GM21619 (cell line): ENCODE results near the gene TTR.

Experiments used
- ATAC-seq: cut with Tn5 transposase; IDR thresholded peaks from one replicate; pipeline ENCODE4 v1.9.1; 2021; ENCODE audit not compliant: unreplicated experiment

Gene TTR

DNA sequence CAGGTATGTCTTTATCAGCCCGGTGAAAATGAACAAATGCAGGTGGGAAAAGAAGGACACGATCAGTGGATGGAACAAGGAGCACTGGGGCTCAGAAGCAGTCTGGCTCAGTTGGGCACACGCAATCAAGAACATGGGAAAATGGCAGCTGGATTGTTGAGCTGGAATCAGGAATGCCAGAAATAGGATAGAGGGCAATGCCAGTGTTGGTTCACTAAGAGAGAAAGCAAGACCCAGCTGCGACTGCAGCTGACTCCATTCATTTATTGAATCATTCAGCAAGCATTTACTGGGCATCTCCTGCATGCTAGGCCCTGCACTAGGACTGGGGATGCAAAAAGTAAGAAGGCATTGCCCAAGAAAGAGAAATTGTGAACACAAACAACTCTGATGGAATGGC is 13.6 kb upstream of the TTR start:
- no peak for ATAC-seq

DNA sequence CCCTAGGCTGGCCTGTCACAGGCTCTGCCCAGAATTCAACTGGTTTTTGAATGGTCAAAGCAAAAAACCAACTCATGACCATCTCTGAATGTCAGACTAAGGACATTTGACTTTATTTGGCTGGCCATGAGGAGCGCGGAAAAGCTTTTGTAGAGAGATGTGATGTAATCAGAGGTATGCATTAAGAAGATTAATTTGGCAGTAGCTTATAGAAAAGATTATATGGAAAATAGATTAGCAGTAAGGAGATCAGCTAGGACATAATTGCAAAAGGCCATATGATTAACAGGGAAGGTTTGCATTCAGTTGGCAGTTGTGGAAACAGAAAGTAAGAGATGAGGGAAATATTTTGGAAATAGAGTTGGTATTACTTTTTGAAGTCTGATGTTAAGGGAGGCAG is 12.3 kb upstream of the TTR start:
- ATAC-seq = no peak

DNA sequence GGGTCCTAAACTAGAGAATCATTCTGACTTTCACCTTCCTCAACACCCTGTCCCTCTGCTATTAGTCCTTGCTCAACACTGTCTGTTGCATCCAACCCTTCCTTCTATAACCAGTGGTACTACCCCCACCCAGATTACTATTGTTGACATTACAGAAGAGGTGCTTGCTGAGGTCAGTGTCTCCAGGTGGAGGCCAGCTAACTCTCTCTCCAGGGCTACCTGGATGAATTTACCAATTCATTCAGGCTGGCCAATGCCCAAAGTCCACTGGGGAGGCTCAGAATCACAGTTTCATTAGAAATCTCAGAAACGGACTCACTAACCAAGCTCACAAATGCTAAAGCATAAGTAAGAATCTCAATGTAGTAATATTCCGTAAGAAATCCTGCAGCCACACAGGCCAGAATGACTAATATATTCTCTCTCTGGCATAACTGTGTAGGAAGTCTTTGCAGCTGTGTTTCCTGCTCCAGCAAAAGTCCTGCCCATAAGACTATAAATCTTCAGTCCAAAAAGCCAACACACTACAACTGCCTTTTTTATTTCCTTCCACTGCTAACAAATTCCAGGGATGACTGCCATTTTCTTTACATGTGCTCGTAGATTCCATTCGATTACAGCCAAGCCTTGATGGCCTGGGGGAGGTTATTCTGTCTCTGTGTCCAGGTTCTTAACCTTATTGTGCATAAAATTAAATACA is 10.0 kb upstream of the TTR start:
- no peak for ATAC-seq

DNA sequence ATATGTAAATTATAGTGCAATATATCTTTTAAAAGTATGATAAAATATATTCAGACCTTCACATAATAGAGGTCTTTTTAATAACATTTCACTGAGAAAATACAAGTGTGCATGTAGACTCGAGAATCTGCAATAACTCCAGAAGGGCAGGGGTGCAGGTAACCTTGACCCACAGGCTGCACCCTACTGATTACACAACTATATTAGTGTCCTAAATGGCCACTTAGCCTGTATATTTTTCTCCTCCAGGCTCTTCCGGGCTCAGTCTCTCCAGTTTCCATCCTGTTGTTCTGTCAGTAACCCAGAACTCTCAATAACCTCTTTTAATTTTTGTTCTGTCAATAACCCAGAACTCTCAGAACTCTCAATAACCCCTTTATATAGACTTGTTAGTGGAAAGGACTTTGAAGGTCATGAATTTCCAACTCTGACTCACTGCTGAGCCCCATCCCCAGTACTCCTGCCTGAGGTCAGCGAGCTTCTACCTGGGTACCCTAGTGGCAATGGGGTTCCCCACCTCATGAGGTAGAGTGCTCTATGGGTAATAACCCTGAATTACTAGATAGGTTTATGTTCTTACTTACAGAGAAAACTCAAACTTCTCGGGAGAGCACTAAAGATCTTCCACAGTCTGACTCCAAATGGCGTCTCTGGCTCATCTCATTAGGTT is 8.4 kb upstream of the TTR start:
- no peak for ATAC-seq

DNA sequence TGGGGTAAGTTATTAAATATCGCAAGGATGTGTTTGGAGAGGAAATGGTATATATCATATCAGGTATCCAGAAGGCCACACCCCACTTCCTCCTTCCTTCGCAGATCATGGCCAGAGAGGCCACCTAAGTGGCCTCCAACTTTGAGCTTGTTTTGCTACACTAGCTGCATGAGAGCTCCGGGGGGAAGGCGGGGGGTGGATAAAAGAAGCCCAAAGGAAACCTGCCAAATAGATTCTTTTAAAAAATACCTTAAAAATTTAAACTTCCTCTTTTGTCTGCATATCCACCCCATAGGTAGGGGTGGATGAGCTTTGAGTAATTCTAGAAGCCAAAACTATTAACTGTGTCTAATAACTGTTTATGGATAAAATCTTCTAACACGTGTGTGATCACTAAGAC is 5.7 kb upstream of the TTR start:
- no peak for ATAC-seq

DNA sequence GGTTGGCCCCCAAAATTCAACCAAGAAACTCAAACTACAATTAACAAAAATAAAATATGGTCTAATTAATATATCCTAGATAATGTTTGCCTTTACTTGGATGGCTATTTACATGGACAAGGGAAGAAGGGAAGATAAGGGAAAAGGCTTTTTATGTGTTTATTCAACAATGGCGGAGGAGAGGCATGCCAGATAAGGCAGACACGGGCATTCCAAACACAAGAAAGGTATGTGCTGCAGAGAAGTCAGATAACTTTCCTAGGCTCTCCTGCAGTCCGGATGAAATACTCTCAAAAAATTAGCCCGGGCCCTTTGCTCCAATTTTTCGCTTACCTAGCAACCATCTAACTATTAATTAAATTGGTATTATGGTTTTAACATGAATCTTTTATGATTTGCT is 5.1 kb upstream of the TTR start:
- no peak for ATAC-seq

- no peak for ATAC-seq
These were observed 4.1 kb upstream of the TTR start for GRCh38 chr18:31587529-31587928.

DNA sequence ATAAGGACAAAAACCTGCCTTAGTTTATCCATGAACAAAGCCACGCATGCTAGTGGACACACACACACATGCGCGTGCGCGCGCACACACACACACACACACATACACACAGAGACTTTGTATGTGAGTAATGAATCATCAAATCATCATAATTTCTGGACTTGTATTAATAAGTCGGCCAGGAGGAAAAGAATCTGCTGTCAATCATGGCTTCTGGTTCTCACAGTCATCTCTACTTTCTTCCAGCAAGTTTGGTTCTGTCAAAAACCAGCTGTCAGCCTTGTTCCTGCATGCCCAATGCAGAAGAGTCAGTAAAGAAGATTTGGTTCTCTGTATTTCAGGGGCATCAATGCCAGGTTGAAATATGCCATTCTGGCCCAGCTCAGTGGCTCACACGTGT is 1.1 kb upstream of the TTR start:
- ATAC-seq = no peak

DNA sequence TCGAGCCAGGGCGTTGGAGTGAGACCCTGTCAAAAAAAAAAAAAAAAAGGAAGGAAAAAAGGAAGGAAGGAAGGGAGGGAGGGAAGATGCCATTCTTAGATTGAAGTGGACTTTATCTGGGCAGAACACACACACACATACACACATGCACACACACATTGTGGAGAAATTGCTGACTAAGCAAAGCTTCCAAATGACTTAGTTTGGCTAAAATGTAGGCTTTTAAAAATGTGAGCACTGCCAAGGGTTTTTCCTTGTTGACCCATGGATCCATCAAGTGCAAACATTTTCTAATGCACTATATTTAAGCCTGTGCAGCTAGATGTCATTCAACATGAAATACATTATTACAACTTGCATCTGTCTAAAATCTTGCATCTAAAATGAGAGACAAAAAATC is 564 bp upstream of the TTR start:
- no peak for ATAC-seq

DNA sequence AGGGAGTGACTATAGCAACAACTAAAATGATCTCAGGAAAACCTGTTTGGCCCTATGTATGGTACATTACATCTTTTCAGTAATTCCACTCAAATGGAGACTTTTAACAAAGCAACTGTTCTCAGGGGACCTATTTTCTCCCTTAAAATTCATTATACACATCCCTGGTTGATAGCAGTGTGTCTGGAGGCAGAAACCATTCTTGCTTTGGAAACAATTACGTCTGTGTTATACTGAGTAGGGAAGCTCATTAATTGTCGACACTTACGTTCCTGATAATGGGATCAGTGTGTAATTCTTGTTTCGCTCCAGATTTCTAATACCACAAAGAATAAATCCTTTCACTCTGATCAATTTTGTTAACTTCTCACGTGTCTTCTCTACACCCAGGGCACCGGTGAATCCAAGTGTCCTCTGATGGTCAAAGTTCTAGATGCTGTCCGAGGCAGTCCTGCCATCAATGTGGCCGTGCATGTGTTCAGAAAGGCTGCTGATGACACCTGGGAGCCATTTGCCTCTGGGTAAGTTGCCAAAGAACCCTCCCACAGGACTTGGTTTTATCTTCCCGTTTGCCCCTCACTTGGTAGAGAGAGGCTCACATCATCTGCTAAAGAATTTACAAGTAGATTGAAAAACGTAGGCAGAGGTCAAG is 955 bp downstream of the TTR start:
- ATAC-seq = no peak

GRCh38 chr18:31595121-31595771 is 3.6 kb downstream of the TTR start:
- no peak for ATAC-seq

- no peak for ATAC-seq
These were observed 4.6 kb downstream of the TTR start for GRCh38 chr18:31596081-31596872.

- no peak for ATAC-seq
These were observed 6.5 kb downstream of the TTR start for GRCh38 chr18:31598021-31598805.

DNA sequence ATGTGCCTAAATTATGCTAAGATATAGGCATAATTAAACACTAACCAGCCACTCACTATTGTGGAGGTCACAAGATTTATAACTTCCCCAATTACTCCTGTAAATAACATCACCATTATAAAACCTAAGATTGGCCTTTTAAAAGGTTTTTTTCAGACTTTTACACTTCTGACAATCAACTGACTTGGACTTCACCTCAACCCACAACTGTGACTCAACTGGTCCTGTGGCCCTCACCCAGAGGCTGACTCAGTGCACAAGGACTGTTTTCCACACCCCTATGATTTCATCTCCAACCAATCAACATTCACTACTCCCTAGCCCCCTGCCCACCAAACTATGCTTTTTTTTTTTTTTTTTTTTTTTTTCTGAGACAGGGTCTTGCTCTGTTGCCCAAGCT is 11.6 kb downstream of the TTR start:
- no peak for ATAC-seq

GRCh38 chr18:31606265-31606664 is 14.6 kb downstream of the TTR start:
- no peak for ATAC-seq

DNA sequence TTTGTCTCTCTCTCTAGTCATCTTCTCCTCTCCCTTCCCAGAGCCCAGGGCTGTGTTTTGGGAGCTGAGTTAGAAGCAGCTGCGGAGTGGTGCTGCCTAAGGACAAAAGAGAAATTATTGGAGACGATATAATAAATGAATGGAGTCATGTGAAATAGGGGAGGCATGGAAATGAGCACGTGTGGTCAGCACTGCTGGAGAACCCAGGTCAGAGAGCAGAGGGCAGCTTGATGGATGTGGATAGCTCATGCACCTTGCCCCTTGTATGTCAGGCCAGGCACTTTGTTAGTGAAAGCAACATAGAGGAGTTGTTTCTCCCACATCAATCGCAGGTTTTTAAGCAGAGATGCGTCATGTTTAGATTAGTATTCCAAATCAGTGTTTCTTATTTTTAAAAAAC is 15.7 kb downstream of the TTR start:
- ATAC-seq = no peak

DNA sequence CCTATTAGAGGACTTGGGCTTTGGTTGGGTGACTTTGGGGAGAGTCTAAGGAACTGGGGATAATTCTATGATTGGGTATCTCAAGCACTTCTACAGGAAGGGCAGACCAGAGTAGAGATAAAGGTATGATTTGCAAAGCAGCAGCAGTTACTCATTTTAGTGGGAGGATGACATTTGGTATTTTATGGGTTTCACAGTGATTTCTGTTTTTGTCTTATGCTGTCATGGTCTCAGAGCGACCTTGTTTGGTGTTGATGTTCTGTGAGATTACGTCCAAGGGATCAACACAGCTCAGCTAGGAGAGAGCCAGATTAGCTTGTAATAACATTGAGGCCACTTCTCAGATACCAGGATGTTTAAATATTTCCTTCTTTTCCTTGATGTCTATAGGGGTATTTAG is 18.2 kb downstream of the TTR start:
- no peak for ATAC-seq

GRCh38 chr18:31610286-31611205 is 18.9 kb downstream of the TTR start:
- no peak for ATAC-seq

- no peak for ATAC-seq
These were observed 19.8 kb downstream of the TTR start for GRCh38 chr18:31611511-31611910.
